ENCODE measurements around the gene KCNJ6.
"Not testable (repeated sequence)": the region's sequence is repeated elsewhere in the genome, so short reads cannot be mapped to it uniquely, and the experiment has no call there.

Gene KCNJ6

DNA sequence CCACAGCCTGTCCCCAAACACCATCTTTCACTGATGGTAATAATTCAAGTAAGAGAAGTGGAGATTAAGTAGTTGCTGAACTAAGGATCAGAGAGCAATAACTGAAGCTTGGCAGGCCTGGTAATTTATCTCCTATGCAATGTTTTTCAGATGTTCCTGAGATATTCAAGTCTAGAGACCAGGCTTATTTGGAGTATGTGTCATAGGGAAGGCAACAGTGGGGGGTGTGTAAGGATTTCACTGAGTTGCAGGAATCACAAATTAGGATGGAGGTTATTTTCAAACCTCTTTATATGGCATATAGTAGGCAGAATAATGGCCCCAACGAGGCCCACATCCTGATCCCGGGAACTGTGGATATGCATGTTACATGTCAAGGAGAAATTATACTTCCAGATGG, 171.7 kb downstream of the KCNJ6 start:
- DNase-seq (ENCODE audit: insufficient read length, low spot score) (no peak), FAIRE-seq (no peak)
- TF ChIP-seq TAF1 (IDR thresholded peaks at IDR 0.05; ENCODE audit: low read depth, low read length) (no peak), POLR2A (IDR thresholded peaks at IDR 0.05; ENCODE audit: low read depth, low read length) (no peak), POU2F2 (IDR thresholded peaks at IDR 0.05; ENCODE audit: low read depth, low read length) (no peak), SPI1 (IDR thresholded peaks at IDR 0.05; ENCODE audit: low read depth, low read length) (no peak), PAX5 (IDR thresholded peaks at IDR 0.05; ENCODE audit: insufficient read depth, low read length, severe bottlenecking) (no peak)

DNA sequence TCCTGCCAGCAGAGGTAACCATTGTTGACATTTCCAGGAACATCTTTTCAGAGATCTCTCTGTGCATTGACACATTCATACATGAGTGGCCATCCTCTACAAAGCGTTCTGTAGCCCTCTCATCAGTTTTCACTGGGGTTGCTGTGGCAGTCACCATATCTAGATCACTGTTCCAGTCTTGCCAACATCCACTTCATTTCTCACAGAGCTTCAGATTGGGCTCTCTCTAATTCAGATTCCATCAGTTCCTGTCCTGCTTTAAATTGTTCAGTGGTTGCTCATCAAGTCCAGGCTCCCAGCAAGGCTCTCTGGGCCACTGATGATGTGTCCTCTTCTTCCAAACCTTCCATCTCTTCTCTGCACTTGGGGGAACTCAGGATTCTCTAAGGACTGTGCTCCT, 173.7 kb downstream of the KCNJ6 start:
- TF ChIP-seq PAX5 (IDR thresholded peaks at IDR 0.05; ENCODE audit: insufficient read depth, low read length, severe bottlenecking): no peak
- no peak for TF ChIP-seq SPI1 (IDR thresholded peaks at IDR 0.05; ENCODE audit: low read depth, low read length)
- TF ChIP-seq TAF1 (IDR thresholded peaks at IDR 0.05; ENCODE audit: low read depth, low read length): no peak
- TF ChIP-seq POLR2A (IDR thresholded peaks at IDR 0.05; ENCODE audit: low read depth, low read length): no peak
- no peak for TF ChIP-seq POLR2AphosphoS5 (IDR thresholded peaks at IDR 0.05; ENCODE audit: low read depth, low read length)
- TF ChIP-seq POU2F2 (IDR thresholded peaks at IDR 0.05; ENCODE audit: low read depth, low read length): no peak
- no peak for DNase-seq (ENCODE audit: insufficient read length, low spot score)
- no peak for FAIRE-seq

DNA sequence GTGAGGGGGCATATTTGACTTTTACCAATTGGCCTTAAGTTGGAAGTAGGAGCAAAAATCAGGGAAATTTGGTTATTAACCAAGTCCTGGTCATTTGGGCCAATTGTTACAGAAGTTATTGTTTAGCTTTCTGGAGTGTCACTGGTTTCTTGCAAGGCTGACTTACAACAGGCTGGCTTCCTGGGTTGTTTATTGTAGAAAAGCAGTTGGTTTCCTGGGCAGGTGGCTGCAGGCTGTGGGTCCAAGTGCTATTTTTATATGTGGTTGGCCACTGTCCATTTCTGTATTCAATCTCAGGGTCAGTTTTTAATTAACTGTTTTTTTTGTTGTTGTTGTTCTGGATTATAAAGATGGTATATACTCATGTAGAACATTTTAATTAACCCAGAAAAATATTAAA, 174.1 kb downstream of the KCNJ6 start:
- TF ChIP-seq POU2F2 (IDR thresholded peaks at IDR 0.05; ENCODE audit: low read depth, low read length): no peak
- no peak for TF ChIP-seq TAF1 (IDR thresholded peaks at IDR 0.05; ENCODE audit: low read depth, low read length)
- no peak for TF ChIP-seq POLR2A (IDR thresholded peaks at IDR 0.05; ENCODE audit: low read depth, low read length)
- TF ChIP-seq POLR2AphosphoS5 (IDR thresholded peaks at IDR 0.05; ENCODE audit: low read depth, low read length): no peak
- no peak for TF ChIP-seq PAX5 (IDR thresholded peaks at IDR 0.05; ENCODE audit: insufficient read depth, low read length, severe bottlenecking)
- no peak for TF ChIP-seq SPI1 (IDR thresholded peaks at IDR 0.05; ENCODE audit: low read depth, low read length)
- DNase-seq (ENCODE audit: insufficient read length, low spot score) (no peak), FAIRE-seq (no peak)

DNA sequence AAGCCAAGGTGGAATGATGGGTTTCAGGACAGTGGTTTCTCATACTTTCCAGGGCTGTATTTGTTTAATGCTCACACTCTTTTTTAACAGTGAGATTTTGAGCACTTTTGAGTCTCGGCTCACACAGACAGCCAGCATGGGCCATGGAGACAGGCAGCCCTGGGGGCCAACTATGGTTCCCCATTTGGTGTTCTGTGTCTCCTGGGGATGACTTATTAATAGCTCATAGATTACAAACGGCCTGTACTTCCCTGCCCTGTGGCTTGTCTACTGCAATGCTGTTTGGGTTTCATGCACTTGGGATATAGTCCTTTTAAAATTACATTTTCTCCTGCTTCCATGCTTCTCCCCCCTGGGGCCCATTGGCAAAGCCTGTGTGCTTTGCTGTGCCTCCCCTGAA, 178.3 kb downstream of the KCNJ6 start:
- TF ChIP-seq POU2F2 (IDR thresholded peaks at IDR 0.05; ENCODE audit: low read depth, low read length) (no peak), TAF1 (IDR thresholded peaks at IDR 0.05; ENCODE audit: low read depth, low read length) (no peak), PAX5 (IDR thresholded peaks at IDR 0.05; ENCODE audit: insufficient read depth, low read length, severe bottlenecking) (no peak), POLR2A (IDR thresholded peaks at IDR 0.05; ENCODE audit: low read depth, low read length) (no peak), POLR2AphosphoS5 (IDR thresholded peaks at IDR 0.05; ENCODE audit: low read depth, low read length) (no peak), SPI1 (IDR thresholded peaks at IDR 0.05; ENCODE audit: low read depth, low read length) (no peak)
- FAIRE-seq (no peak), DNase-seq (ENCODE audit: insufficient read length, low spot score) (no peak)

DNA sequence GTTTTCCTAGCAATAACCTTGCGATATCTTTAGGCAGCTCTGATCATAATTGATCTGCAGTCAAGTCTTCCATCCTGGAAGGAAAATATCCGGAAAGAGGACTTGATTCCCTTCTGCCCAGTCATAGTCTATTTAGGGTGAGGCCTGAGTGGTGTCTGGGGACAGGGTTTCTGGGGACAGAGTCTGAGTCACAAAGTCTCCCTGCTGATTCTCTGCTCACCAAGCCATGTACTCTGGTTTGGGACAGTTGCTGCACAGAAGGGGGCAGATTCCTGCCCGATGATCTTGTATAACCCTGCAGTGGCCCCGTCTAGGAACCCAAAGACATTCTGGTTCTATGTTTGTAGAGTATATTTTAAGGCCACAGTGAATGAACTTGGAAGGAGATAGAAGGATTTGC, 178.8 kb downstream of the KCNJ6 start:
- TF ChIP-seq POU2F2 (IDR thresholded peaks at IDR 0.05; ENCODE audit: low read depth, low read length) (no peak), POLR2AphosphoS5 (IDR thresholded peaks at IDR 0.05; ENCODE audit: low read depth, low read length) (no peak), TAF1 (IDR thresholded peaks at IDR 0.05; ENCODE audit: low read depth, low read length) (no peak), PAX5 (IDR thresholded peaks at IDR 0.05; ENCODE audit: insufficient read depth, low read length, severe bottlenecking) (no peak), POLR2A (IDR thresholded peaks at IDR 0.05; ENCODE audit: low read depth, low read length) (no peak), SPI1 (IDR thresholded peaks at IDR 0.05; ENCODE audit: low read depth, low read length) (no peak)
- DNase-seq (ENCODE audit: insufficient read length, low spot score) (no peak), FAIRE-seq (no peak)

DNA sequence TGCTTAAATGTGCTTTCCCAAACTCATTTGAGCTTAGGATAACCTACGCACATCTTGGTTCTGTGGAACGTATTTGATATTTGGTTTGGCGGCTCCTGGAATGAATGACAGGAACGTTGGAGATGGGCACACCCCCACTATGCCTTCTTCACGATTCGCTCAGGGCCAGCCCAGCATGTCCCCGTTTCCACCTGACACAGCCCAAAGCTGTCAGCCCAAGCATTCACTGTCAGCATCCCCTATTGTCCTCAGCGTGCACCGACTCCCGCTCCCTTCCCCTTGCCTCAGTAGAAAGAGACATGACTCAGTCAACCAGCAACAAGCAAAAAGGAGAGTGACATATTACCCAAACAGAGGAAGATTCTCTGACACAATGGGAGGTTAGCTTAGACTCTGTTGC, 181.4 kb downstream of the KCNJ6 start:
- TF ChIP-seq POU2F2 (IDR thresholded peaks at IDR 0.05; ENCODE audit: low read depth, low read length) (no peak), POLR2AphosphoS5 (IDR thresholded peaks at IDR 0.05; ENCODE audit: low read depth, low read length) (no peak), POLR2A (IDR thresholded peaks at IDR 0.05; ENCODE audit: low read depth, low read length) (no peak), SPI1 (IDR thresholded peaks at IDR 0.05; ENCODE audit: low read depth, low read length) (no peak), TAF1 (IDR thresholded peaks at IDR 0.05; ENCODE audit: low read depth, low read length) (no peak), PAX5 (IDR thresholded peaks at IDR 0.05; ENCODE audit: insufficient read depth, low read length, severe bottlenecking) (no peak)
- FAIRE-seq (no peak), DNase-seq (ENCODE audit: insufficient read length, low spot score) (no peak)

DNA sequence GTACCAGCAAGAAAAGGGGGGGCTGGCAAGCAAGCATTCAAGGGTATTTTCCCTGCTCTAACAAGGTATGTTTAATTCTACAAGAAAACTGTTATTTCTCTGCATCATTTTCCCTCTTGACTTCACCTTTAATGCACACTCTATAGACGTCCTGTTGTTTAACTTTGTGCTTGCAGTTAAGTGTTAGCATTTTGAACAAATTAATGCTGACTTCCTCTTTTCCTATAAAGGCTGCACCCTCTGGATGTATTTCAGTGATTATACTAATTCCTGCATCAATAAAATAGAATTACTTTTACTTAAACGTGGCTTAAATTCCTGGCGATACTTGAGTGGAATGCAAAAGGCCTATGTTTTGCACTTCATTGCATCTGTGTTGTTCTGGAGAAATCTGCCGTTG, 183.3 kb downstream of the KCNJ6 start:
- no peak for FAIRE-seq
- DNase-seq (ENCODE audit: insufficient read length, low spot score): no peak
- TF ChIP-seq POLR2AphosphoS5 (IDR thresholded peaks at IDR 0.05; ENCODE audit: low read depth, low read length) (no peak), PAX5 (IDR thresholded peaks at IDR 0.05; ENCODE audit: insufficient read depth, low read length, severe bottlenecking) (no peak), POLR2A (IDR thresholded peaks at IDR 0.05; ENCODE audit: low read depth, low read length) (no peak), TAF1 (IDR thresholded peaks at IDR 0.05; ENCODE audit: low read depth, low read length) (no peak), SPI1 (IDR thresholded peaks at IDR 0.05; ENCODE audit: low read depth, low read length) (no peak), POU2F2 (IDR thresholded peaks at IDR 0.05; ENCODE audit: low read depth, low read length) (no peak)

DNA sequence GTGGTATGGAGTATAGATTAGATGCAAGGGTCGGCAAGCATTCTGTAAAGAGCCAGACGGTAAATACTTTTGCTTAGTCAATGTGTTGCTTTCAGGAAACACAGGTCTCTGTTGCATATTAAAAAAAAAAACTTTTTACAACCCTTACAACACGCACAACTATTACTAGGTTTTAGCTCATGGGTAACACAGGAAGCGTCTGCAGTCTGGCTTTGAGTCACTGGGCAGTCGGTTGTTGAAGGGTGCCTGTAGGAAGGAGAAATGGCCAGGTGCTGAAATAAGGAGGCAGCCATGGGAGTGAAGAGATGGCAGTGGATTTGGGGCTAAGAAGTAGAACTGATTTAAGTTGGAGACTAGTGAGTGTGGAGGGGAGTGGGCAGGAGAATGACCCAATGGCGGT, 192.1 kb downstream of the KCNJ6 start:
- FAIRE-seq (no peak), DNase-seq (ENCODE audit: insufficient read length, low spot score) (no peak)
- no peak for TF ChIP-seq TAF1 (IDR thresholded peaks at IDR 0.05; ENCODE audit: low read depth, low read length)
- TF ChIP-seq POU2F2 (IDR thresholded peaks at IDR 0.05; ENCODE audit: low read depth, low read length): no peak
- TF ChIP-seq POLR2AphosphoS5 (IDR thresholded peaks at IDR 0.05; ENCODE audit: low read depth, low read length): no peak
- no peak for TF ChIP-seq PAX5 (IDR thresholded peaks at IDR 0.05; ENCODE audit: insufficient read depth, low read length, severe bottlenecking)
- no peak for TF ChIP-seq POLR2A (IDR thresholded peaks at IDR 0.05; ENCODE audit: low read depth, low read length)
- no peak for TF ChIP-seq SPI1 (IDR thresholded peaks at IDR 0.05; ENCODE audit: low read depth, low read length)

DNA sequence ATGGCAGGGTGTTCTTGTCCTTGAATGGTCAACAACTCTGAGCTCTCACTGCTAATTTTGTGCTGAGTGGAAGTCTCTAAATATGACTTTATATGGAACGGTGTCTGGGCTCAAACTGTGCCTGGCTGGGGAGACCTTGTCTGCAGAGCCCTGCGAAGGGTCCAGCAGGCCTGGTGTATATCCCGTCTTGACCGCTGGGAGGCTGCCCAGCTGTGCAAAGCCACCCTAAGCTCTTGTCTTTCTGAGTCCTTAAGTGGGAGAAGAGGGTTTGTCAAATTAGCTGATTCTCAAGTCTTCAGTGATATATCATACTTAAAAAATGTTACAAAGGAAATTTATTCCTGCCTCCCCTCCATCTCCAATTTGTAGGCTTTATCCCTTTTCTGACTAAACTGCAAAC, 198.7 kb downstream of the KCNJ6 start:
- DNase-seq (ENCODE audit: insufficient read length, low spot score) (no peak), FAIRE-seq (no peak)
- TF ChIP-seq POLR2AphosphoS5 (IDR thresholded peaks at IDR 0.05; ENCODE audit: low read depth, low read length): no peak
- no peak for TF ChIP-seq PAX5 (IDR thresholded peaks at IDR 0.05; ENCODE audit: insufficient read depth, low read length, severe bottlenecking)
- TF ChIP-seq POLR2A (IDR thresholded peaks at IDR 0.05; ENCODE audit: low read depth, low read length): no peak
- TF ChIP-seq POU2F2 (IDR thresholded peaks at IDR 0.05; ENCODE audit: low read depth, low read length): no peak
- no peak for TF ChIP-seq TAF1 (IDR thresholded peaks at IDR 0.05; ENCODE audit: low read depth, low read length)
- TF ChIP-seq SPI1 (IDR thresholded peaks at IDR 0.05; ENCODE audit: low read depth, low read length): no peak

DNA sequence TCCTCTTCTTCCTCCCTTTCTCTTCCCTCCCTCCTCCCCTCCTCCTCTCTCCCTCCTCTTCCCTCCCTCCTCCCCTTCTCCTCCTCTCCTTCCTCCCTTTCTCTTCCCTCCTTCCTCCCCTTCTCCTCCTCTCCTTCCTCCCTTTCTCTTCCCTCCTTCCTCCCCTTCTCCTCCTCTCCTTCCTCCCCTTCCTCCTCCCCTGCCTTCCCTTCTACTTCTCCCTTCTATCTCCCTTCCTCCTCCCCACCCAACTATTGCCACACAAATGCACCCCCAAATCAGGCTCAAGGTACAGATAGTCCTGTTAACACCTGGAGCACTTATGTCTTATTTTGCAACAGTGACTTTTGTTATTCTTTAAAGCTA, 203.7 kb downstream of the KCNJ6 start:
- FAIRE-seq; DNase-seq (ENCODE audit: insufficient read length, low spot score): not testable (repeated sequence)

Measured in GM12891 (cell line).